ENCODE measurements around the gene IL1R1.

The IL1R1 gene

DNA sequence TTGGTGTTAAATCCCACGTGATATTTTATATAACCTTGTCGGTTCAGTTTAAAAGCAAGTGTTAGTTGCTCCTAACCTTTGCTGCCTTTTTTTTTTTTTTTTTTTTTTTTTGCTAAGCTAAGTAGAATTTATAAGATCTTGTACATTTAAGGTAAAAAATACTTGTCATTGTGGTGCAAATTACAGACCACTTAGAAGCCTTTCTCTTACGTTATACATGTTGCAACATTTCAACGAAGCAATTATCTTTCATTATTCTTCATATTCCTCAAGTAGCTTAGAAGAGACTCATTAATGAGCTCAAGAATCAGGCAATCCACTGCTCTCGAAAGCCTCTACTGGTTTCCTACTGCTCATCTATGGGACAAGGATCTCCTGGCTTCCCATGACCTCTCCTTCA lies 29.4 kb downstream of the IL1R1 start:
- Histone ChIP-seq H3K27ac (ENCODE audit: low read depth, low read length, poor library complexity, severe bottlenecking) (no peak overlapping the region), H3K27me3 (ENCODE audit: insufficient read depth, low read length) (no peaks in the 10 kb centered on the region), H3F3A (ENCODE audit: insufficient read depth, low read length) (no peaks in the 10 kb centered on the region), H3K9me3 (ENCODE audit: low read length) (no peaks in the 10 kb centered on the region), H3K9me2 (ENCODE audit: low read depth, low read length) (no peaks in the 10 kb centered on the region), H3K79me2 (ENCODE audit: insufficient read depth, low read length) (no peaks in the 10 kb centered on the region), H3K9ac (ENCODE audit: low read length) (no peak overlapping the region), H3K4me2 (ENCODE audit: low read length) (no peak overlapping the region), H3K4me1 (ENCODE audit: insufficient read depth, low read length, severe bottlenecking) (no peaks in the 10 kb centered on the region), H4K20me1 (ENCODE audit: insufficient read depth, low read length) (no peaks in the 10 kb centered on the region), H3K4me3 (ENCODE audit: low read depth, low read length, poor library complexity, severe bottlenecking) (no peak overlapping the region), H2AFZ (ENCODE audit: low read length) (no peak overlapping the region), H3K36me3 (ENCODE audit: insufficient read depth, low read length) (no peaks in the 10 kb centered on the region)
- TF ChIP-seq, protein P1, sequence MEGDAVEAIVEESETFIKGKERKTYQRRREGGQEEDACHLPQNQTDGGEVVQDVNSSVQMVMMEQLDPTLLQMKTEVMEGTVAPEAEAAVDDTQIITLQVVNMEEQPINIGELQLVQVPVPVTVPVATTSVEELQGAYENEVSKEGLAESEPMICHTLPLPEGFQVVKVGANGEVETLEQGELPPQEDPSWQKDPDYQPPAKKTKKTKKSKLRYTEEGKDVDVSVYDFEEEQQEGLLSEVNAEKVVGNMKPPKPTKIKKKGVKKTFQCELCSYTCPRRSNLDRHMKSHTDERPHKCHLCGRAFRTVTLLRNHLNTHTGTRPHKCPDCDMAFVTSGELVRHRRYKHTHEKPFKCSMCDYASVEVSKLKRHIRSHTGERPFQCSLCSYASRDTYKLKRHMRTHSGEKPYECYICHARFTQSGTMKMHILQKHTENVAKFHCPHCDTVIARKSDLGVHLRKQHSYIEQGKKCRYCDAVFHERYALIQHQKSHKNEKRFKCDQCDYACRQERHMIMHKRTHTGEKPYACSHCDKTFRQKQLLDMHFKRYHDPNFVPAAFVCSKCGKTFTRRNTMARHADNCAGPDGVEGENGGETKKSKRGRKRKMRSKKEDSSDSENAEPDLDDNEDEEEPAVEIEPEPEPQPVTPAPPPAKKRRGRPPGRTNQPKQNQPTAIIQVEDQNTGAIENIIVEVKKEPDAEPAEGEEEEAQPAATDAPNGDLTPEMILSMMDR (IDR thresholded peaks at IDR 0.05; ENCODE audit: low read length) = no peak
- no peak for TF ChIP-seq EZH2 (IDR thresholded peaks at IDR 0.05; ENCODE audit: borderline replicate concordance, low read length)

DNA sequence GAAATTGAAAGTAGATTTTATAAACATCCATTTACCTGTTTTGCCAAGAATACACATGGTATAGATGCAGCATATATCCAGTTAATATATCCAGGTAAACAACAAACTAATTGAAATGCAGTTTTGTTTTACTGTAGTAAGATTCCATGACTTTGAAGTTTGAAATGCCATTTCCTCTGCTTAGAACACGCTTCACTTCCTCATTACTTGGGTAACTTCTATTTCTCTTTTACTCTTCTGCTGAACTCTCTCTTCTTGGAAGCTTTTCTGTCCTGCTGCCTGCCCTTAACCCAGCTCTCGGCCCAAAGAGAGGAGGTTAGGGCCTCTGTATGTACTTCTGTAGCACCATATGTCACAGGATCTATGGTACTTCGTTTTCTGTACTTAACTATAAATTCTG lies 30.2 kb downstream of the IL1R1 start:
- H3K36me3 ChIP-seq (ENCODE audit: insufficient read depth, low read length) = no peaks in the 10 kb centered on the region
- no peak overlapping the region for H3K4me3 ChIP-seq (ENCODE audit: low read depth, low read length, poor library complexity, severe bottlenecking)
- H4K20me1 ChIP-seq (ENCODE audit: insufficient read depth, low read length) = no peaks in the 10 kb centered on the region
- no peaks in the 10 kb centered on the region for H3K27me3 ChIP-seq (ENCODE audit: insufficient read depth, low read length)
- no peak overlapping the region for H3K4me2 ChIP-seq (ENCODE audit: low read length)
- no peak for TF ChIP-seq EZH2 (IDR thresholded peaks at IDR 0.05; ENCODE audit: borderline replicate concordance, low read length)
- TF ChIP-seq, protein P1 (IDR thresholded peaks at IDR 0.05; ENCODE audit: low read length) = no peak
- no peaks in the 10 kb centered on the region for H3F3A ChIP-seq (ENCODE audit: insufficient read depth, low read length)
- H2AFZ ChIP-seq (ENCODE audit: low read length) = no peak overlapping the region
- H3K4me1 ChIP-seq (ENCODE audit: insufficient read depth, low read length, severe bottlenecking) = no peaks in the 10 kb centered on the region
- no peaks in the 10 kb centered on the region for H3K9me3 ChIP-seq (ENCODE audit: low read length)
- H3K27ac ChIP-seq (ENCODE audit: low read depth, low read length, poor library complexity, severe bottlenecking) = no peak overlapping the region
- no peaks in the 10 kb centered on the region for H3K9me2 ChIP-seq (ENCODE audit: low read depth, low read length)
- H3K9ac ChIP-seq (ENCODE audit: low read length) = no peak overlapping the region
- no peaks in the 10 kb centered on the region for H3K79me2 ChIP-seq (ENCODE audit: insufficient read depth, low read length)

DNA sequence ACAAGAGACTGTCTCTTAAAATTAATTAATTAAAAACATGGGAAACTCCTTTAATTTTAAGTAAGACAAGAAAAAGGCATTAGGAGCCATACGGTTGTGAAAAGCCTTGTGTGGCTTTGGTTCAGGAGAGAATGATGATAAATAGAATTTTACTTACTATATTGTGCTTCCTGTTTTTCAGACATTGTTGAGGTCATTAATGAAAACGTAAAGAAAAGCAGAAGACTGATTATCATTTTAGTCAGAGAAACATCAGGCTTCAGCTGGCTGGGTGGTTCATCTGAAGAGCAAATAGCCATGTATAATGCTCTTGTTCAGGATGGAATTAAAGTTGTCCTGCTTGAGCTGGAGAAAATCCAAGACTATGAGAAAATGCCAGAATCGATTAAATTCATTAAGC lies 33.6 kb downstream of the IL1R1 start:
- TF ChIP-seq EZH2 (IDR thresholded peaks at IDR 0.05; ENCODE audit: borderline replicate concordance, low read length) = no peak
- TF ChIP-seq, protein P1 (IDR thresholded peaks at IDR 0.05; ENCODE audit: low read length) = no peak
- no peak overlapping the region for H3K27ac ChIP-seq (ENCODE audit: low read depth, low read length, poor library complexity, severe bottlenecking)
- no peak overlapping the region for H3K4me3 ChIP-seq (ENCODE audit: low read depth, low read length, poor library complexity, severe bottlenecking)
- no peaks in the 10 kb centered on the region for H3K4me1 ChIP-seq (ENCODE audit: insufficient read depth, low read length, severe bottlenecking)
- no peaks in the 10 kb centered on the region for H3K9me3 ChIP-seq (ENCODE audit: low read length)
- no peaks in the 10 kb centered on the region for H3F3A ChIP-seq (ENCODE audit: insufficient read depth, low read length)
- H3K79me2 ChIP-seq (ENCODE audit: insufficient read depth, low read length) = no peaks in the 10 kb centered on the region
- no peaks in the 10 kb centered on the region for H3K36me3 ChIP-seq (ENCODE audit: insufficient read depth, low read length)
- no peak overlapping the region for H2AFZ ChIP-seq (ENCODE audit: low read length)
- H3K9ac ChIP-seq (ENCODE audit: low read length) = no peak overlapping the region
- no peak overlapping the region for H3K4me2 ChIP-seq (ENCODE audit: low read length)
- H4K20me1 ChIP-seq (ENCODE audit: insufficient read depth, low read length) = no peaks in the 10 kb centered on the region
- H3K27me3 ChIP-seq (ENCODE audit: insufficient read depth, low read length) = no peaks in the 10 kb centered on the region
- H3K9me2 ChIP-seq (ENCODE audit: low read depth, low read length) = no peaks in the 10 kb centered on the region

Data from OCI-LY1 (cell line).